GM21390 (cell line): Measurements from ENCODE around the gene LEKR1.

Experiments used
- ATAC-seq: cut with Tn5 transposase; IDR thresholded peaks from one replicate; pipeline ENCODE4 v1.9.1; 2021; ENCODE audit not compliant: unreplicated experiment

Gene LEKR1

DNA sequence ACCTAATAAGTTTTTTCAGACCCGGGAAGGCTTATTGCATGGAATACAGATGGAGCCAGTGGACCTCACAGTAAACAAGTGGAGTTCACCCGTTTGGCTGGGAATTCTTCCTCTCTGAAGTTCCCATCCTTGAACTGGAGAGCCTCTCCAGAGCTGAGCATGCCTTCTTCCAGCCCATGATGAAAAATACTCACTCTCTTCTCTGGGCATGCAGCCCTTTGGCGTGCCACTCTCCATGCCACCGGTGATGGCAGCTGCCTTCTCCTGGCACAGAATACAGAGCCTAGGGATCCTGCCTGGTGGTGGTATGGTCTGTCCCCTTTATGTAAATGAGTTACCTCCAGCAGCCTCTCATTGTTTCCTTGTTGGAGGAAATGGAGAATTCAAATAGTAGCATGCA is 150.8 kb downstream of the LEKR1 start:
- ATAC-seq = no peak

DNA sequence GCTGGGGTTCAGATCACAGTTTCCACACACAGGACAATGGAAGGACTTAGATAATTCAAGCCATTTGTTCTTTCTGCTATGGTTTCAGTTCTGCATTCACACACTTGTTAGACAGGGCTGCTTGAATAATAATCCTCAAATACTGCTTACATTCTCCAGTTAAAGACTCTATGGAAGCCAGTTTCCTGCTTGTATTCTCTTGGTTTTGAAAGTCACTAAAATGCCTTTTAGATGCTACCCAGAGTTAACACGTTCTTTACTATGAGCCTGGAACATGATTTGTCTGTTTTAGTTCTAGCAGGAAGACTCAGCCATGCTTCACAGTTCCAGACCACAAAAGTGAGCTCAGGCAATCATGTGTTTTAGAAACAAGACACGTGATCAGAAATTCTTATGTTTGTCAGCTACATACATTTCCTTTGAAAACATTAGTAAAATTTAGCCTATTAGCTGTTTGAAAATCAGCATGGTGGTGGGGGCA is 152.4 kb downstream of the LEKR1 start:
- peak; percentile 91 for ATAC-seq

DNA sequence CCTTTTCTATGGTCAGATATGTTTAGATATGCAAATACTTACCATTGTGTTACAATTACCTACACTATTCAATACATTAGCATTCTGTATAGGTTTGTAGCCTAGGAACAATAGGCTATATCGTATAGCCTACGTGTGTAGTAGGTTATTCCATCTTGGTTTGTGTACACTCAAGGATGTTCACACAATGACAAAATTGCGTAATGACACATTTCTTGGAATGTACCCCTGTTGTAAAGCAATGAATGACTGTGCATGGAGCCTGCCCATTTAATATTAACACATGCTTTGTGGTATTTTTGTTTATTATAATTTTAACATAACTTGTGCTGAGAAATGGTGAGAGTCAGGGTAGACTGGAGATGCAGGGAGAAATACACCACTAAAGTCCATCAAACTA is 154.9 kb downstream of the LEKR1 start:
- ATAC-seq = no peak

DNA sequence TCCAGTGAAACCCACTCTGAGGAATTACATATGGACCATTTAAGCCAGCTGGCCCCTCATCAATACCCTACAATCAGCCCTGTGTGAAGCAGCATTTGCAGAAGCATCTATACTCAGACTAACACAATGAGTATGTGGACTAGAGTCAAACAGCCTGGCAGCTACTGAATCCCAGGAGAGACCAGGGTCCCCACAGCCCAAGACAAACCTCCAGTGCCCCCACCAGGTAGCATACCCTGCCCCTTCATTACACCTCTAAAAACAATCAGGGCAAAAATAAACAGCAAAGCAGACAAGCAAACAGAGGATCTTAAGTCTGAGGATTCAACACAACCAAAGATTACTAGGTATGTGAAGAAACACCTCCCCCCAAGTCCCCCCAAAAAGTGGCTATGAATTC is 157.4 kb downstream of the LEKR1 start:
- ATAC-seq = no peak

GRCh38 chr3:156985711-156986110 is 159.6 kb downstream of the LEKR1 start:
- ATAC-seq = no peak

GRCh38 chr3:156987946-156988345 is 161.8 kb downstream of the LEKR1 start:
- ATAC-seq = no peak

DNA sequence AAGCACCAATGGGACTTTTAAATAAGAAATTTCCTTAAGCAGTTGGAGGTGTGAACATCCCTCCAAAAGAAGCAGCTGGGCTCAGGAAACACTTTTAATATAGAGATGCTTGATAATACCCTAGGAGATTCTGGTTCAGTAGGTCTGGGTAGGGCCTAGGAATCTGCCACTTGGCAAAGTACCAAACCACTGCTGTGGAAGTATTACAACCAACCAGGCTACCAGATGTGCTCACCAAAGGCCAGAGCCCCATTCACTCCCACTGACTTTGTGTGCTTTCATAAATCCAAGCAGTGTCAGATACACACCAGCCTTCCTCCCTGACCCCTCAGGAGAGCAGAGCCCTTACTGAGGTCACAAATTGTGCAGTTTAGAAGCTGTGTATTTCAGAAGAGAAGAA is 171.2 kb downstream of the LEKR1 start:
- ATAC-seq = no peak

GRCh38 chr3:157001221-157001957 is 175.2 kb downstream of the LEKR1 start:
- no peak for ATAC-seq

GRCh38 chr3:157021679-157022078 is 195.5 kb downstream of the LEKR1 start:
- no peak for ATAC-seq

- ATAC-seq = no peak
These were observed 197.1 kb downstream of the LEKR1 start for GRCh38 chr3:157023226-157023625.

GRCh38 chr3:157026091-157026490 is 199.9 kb downstream of the LEKR1 start:
- ATAC-seq = no peak

- ATAC-seq = no peak
These were observed 201.9 kb downstream of the LEKR1 start for GRCh38 chr3:157027861-157028745.

DNA sequence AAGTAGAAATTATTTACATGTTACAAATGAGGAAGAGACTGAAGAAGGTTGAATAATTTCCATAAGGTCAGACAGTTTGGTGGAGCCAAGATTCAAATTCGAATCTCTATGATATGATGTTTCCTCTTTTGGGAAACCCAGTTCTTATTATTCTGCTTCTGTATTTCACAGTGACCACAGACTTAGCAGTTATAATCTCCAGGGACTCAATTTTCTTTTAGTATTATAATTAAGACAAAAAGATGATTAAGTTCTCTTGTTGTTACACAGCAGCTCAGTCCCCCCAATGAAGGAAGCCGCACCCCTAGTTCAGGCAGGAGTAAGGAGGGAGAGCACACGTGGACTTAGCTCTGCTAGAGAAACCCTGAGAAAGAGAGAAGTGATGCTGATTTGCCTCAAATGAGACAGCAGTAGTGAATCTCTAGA is 203.2 kb downstream of the LEKR1 start:
- ATAC-seq = no peak

DNA sequence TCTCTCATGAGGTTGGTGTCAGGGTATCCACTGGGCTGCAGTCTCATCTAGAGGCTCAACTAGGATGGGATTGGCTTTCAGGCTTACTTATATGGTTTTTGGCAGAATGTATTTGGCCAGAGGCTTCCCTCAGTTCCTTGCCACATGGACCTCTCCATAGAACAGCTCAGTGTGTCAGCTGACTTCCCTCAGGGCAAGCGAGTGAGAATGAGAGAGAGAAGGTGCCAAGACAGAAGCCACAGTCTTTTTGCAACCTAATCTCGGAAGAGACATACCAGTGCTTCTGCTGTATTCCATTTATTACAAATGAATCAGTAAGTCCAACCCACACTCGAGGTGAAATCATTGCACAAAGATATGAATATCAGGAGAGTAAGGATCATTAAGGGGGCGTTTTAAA is 204.6 kb downstream of the LEKR1 start:
- ATAC-seq = no peak

- no peak for ATAC-seq
These were observed 206.8 kb downstream of the LEKR1 start for GRCh38 chr3:157033001-157033400.

DNA sequence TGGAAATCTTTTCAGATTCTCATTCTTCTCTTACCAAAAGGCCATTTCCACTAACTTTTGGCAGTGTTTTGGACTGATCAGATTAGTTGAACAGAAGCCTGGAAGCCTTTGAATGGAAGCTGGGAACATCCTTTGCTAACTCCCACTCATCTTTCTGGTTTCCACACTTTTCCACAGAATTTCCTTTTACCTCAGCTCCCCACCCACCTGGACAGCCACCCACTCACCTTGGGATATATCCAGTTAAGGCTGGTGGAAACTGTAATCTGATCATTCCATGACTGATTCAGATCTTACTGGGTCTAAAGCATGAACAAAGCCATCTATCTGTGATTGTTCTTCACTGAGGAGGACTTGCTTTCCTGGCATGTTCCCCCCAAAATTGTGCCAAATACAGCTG is 214.3 kb downstream of the LEKR1 start:
- no peak for ATAC-seq

DNA sequence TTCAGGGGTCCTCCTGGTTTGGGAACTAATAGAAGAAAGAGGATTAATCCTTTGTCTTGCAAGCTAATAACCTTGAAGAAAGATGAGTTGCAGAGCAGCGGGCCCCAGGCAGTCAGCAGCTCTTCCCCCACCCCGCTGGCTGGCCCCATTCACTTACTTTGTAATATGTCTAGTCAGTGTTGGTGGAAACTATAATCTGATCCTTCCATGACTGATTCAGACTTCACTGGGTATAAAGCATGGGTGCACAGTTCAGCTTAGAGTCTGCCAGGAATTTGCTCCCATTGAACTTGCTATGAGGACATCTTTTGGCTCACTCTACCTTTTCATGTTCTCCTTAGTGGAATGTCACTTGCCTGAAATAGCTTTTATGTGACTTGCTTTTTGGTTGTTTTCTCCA is 216.1 kb downstream of the LEKR1 start:
- no peak for ATAC-seq

GRCh38 chr3:157043771-157044170 is 217.6 kb downstream of the LEKR1 start:
- no peak for ATAC-seq

DNA sequence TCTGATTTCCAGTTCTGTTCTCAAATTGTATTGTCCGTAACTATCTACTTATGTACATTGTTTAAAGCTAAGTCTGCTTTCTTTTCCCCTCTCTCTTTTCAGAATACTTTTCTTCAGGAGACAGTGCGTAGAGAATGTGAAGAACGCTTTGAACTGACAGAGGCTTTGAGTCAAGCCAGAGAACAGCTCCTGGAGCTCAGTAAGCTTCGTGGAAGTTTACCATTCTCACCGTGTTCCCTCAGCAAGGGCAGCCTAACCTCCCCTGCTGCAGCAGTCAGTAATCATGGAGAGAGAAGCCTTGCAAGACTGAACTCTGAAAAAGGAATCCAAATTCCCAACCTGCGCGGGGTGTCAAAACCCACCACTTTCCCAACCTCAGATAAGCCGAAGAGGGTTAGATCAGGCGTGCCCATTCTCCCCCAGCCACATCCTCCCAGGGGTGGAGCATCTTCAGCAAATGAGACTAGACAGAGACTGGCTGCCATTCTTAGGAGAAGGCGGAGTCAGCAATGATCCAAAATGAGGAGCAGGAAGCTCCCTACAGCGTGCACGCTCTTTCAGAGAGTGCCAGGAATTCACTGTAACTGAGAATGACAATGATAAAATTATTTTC is 219.2 kb downstream of the LEKR1 start:
- no peak for ATAC-seq

DNA sequence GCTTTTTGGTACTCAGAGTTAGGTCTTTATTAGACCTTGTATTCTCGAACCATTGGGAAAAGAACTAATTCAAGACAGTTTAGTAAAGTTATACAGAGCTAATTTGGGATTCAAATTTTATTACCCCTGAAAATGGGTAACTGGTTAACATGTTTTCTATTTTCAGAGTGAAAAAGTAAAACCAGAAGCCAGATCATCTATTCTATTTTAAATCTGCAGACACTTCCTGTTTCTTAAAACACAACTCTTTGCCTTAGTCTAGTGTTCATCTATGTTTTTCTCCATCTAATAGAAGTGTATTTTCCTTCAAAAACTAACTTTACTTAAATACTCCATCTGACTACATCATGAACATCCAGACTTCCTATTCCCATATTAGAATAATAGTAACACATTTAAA is 220.4 kb downstream of the LEKR1 start:
- ATAC-seq = peak; percentile 77

DNA sequence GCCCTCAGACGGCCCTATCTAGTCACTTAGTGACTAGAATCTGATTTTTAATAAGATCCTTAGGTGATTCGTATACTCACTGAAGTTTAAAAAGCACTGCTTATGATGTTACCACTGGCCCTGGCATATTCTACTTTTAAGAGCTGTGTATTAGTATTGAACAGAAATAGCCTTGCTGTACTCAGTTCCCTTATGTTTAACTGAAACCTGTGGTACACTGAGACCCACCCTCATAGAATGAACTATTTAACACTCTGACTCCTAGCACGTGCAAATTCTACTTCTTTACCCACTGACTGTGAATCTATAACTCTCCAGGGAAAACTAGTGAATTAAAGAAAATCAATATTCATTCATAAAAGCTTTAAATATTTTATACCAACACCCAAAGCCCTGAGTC is 224.9 kb downstream of the LEKR1 start:
- ATAC-seq = peak; percentile 62

DNA sequence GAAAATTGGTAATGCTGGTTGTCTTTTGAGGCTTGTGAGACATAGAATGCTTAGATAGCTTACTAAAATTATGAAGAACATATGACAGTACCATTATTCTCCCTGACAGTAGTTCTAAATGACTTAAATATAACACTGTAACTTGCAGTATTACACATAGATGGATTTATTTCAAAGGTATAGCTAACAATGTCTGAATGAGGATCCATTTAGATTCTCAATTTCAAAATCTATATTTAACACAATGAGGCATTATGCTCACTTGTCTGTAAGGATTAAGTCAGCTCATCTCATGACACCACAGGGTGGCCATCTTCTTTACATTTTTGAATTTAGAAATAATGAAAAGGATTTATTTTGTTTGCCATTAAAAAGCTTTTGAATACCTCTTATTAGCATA is 225.4 kb downstream of the LEKR1 start:
- no peak for ATAC-seq
